GM12878 (cell line): ENCODE measurements around the gene ADAP1. TPM values are rescaled to one million over a fixed set of nuclear protein-coding genes. Genes with fewer than 3 reads are reported as not detected.

Experiments
- ATF3 ChIP-seq: IDR thresholded peaks from 2 replicates; pipeline ENCODE4 v1.6.1; 2011; ENCODE audit warnings: low read depth, mild to moderate bottlenecking, low read length, moderate library complexity, borderline replicate concordance; ENCODE audit errors: extremely low read depth
- BCL3 ChIP-seq: IDR thresholded peaks from 2 replicates; pipeline ENCODE4 v1.6.1; 2011; ENCODE audit warnings: borderline replicate concordance, low read depth, mild to moderate bottlenecking, moderate library complexity, low read length; ENCODE audit not compliant: insufficient read depth, poor library complexity, severe bottlenecking
- BCLAF1 ChIP-seq: fragments of 450-650 bp; IDR thresholded peaks from 2 replicates; pipeline ENCODE4 v1.6.1; 2017; ENCODE audit warnings: antibody characterized with exemption, mild to moderate bottlenecking, moderate library complexity
- FOXM1 ChIP-seq: IDR thresholded peaks from 2 replicates; pipeline ENCODE4 v1.6.1; 2012; ENCODE audit warnings: low read depth, mild to moderate bottlenecking, inconsistent platforms, low read length, moderate library complexity
- HCFC1 ChIP-seq: fragments of 150-350 bp; IDR thresholded peaks from 2 replicates; pipeline ENCODE4 v1.6.1; 2014; ENCODE audit warnings: low read length
- IRF3 ChIP-seq: fragments of 450-650 bp; IDR thresholded peaks from 2 replicates; pipeline ENCODE4 v1.6.1; 2014; ENCODE audit warnings: mild to moderate bottlenecking
- TCF12 ChIP-seq: IDR thresholded peaks from 2 replicates; pipeline ENCODE4 v1.6.1; 2011; ENCODE audit warnings: low read depth, mild to moderate bottlenecking, low read length
- TCF3 ChIP-seq: IDR thresholded peaks from 2 replicates; pipeline ENCODE4 v1.6.1; 2012; ENCODE audit warnings: low read depth, mild to moderate bottlenecking, low read length, borderline replicate concordance; ENCODE audit not compliant: insufficient read depth
- polyA plus RNA-seq, 11 experiments: library from polyadenylated mRNA; depleted of rRNA in 4 of 11; unstranded in 6 of 11; stranded (reverse) in 5 of 11; fragments of >200 nt; fragmentation: Nextera tagmentation in 4 of 11; fragmentation: Illumina TruSeq in 1 of 11; extraction: Ambion mirVana in 4 of 11; extraction: Trizol in 1 of 11; gene quantifications; 1 replicate in 1 of 11; 2 replicates in 10 of 11; pipeline versions ENCODE4 v1.2.1 to v1.2.3, GENCODE V29; 2011 to 2016; ENCODE audit warnings: inconsistent platforms in 2 of 11, missing spikeins in 2 of 11, low read depth in 1 of 11
- total RNA-seq, 4 experiments: library from RNA; depleted of rRNA in 3 of 4; stranded (reverse); fragments of >200 nt in 3 of 4; fragmentation: Illumina TruSeq in 1 of 4; extraction: Trizol in 1 of 4; gene quantifications; 2 replicates each; pipeline versions ENCODE4 v1.2.1 to v1.2.3, GENCODE V29; 2013 to 2021

ADAP1 gene
- total and polyA plus RNA-seq, 10 of the 15 experiments (the other 5 are each of a cell fraction or from before 2014, with no cell fraction given), result 0.22 to 44.2 (median 22.0) TPM; not detected in 1

GRCh38 chr7:936386-937054 is 18.0 kb downstream of the ADAP1 start (continued):
- 0 out of 2 replicates have a peak, but pooled peaks have one; percentile 32 for TF ChIP-seq FOXM1
- TF ChIP-seq BCLAF1, result no peak
- no peak for TF ChIP-seq ATF3
- TF ChIP-seq HCFC1, result no peak
- no peak for TF ChIP-seq TCF3
- no peak for TF ChIP-seq IRF3
- no peak for TF ChIP-seq BCL3
- TF ChIP-seq TCF12, result peak; percentile 71; the same call in 1 of the 2 replicates
